ENCODE data around the gene NEO1.

GRCh38 chr15:73156431-73157191 lies 104.3 kb downstream of the NEO1 start:
- TF ChIP-seq CTCF (IDR thresholded peaks at IDR 0.05; ENCODE audit: borderline replicate concordance, extremely low read depth, low read length, poor library complexity, severe bottlenecking) (no peak), EZH2 (IDR thresholded peaks at IDR 0.05; ENCODE audit: borderline replicate concordance, low read depth, low read length, severe bottlenecking) (no peak)
